Astrocyte (in vitro differentiated cells and primary cell): ENCODE data around the gene GCNT2. TPM values are rescaled to one million over a fixed set of nuclear protein-coding genes. Genes with fewer than 3 reads are reported as not detected.
"Not testable (repeated sequence)": the region's sequence is repeated elsewhere in the genome, so short reads cannot be mapped to it uniquely, and the experiment has no call there.

Experiments
- DNase-seq: peaks from one replicate; pipeline ENCODE4 v3.0.0-alpha.2; 2010; ENCODE audit warnings: low read depth
- FAIRE-seq: peaks from 2 replicates; lab custom pipeline; 2011; peaks lifted over from hg19 to GRCh38; lab: Jason Lieb, UNC
- H2AFZ ChIP-seq: 2 replicates; pipeline ENCODE4 v1.6.0; 2012; ENCODE audit warnings: low read depth, low read length, inconsistent platforms
- H3K27ac ChIP-seq: 2 replicates; pipeline ENCODE4 v1.5.1; 2011; ENCODE audit warnings: low read depth, low read length, inconsistent platforms
- H3K27me3 ChIP-seq: 2 replicates; pipeline ENCODE4 v1.6.0; 2011; ENCODE audit warnings: low read length, inconsistent platforms; ENCODE audit not compliant: insufficient read depth
- H3K36me3 ChIP-seq: 2 replicates; pipeline ENCODE4 v1.5.1; 2011; ENCODE audit warnings: low read length, inconsistent platforms; ENCODE audit not compliant: insufficient read depth
- H3K4me1 ChIP-seq: 2 replicates; pipeline ENCODE4 v1.5.1; 2011; ENCODE audit warnings: low read length, inconsistent platforms; ENCODE audit not compliant: insufficient read depth
- H3K4me2 ChIP-seq: 2 replicates; pipeline ENCODE4 v1.6.0; 2012; ENCODE audit warnings: low read length, inconsistent platforms
- H3K4me3 ChIP-seq: 2 replicates; pipeline ENCODE4 v1.5.1; 2011; ENCODE audit warnings: low read depth, mild to moderate bottlenecking, low read length, inconsistent platforms; ENCODE audit not compliant: insufficient read depth
- H3K79me2 ChIP-seq: 2 replicates; pipeline ENCODE4 v1.6.0; 2012; ENCODE audit warnings: mild to moderate bottlenecking, low read length, inconsistent platforms; ENCODE audit not compliant: insufficient read depth
- H3K9ac ChIP-seq: 2 replicates; pipeline ENCODE4 v1.6.0; 2012; ENCODE audit warnings: mild to moderate bottlenecking, low read length, inconsistent platforms
- H3K9me3 ChIP-seq: 2 replicates; pipeline ENCODE4 v1.5.1; 2012; ENCODE audit warnings: low read depth, mild to moderate bottlenecking, low read length, inconsistent platforms; ENCODE audit not compliant: insufficient read depth
- H4K20me1 ChIP-seq: 2 replicates; pipeline ENCODE4 v1.6.0; 2012; ENCODE audit warnings: low read length, inconsistent platforms; ENCODE audit not compliant: insufficient read depth
- H3K27ac Mint-ChIP-seq: one replicate; pipeline ENCODE4 v1.8.0; 2021; ENCODE audit warnings: mild to moderate bottlenecking, mixed read lengths; ENCODE audit not compliant: unreplicated experiment
- H3K27me3 Mint-ChIP-seq: one replicate; pipeline ENCODE4 v1.8.0; 2021; ENCODE audit warnings: low read depth, mixed read lengths; ENCODE audit not compliant: unreplicated experiment
- H3K36me3 Mint-ChIP-seq: one replicate; pipeline ENCODE4 v1.8.0; 2021; ENCODE audit warnings: low read depth, mixed read lengths; ENCODE audit not compliant: unreplicated experiment
- H3K4me1 Mint-ChIP-seq: one replicate; pipeline ENCODE4 v1.8.0; 2021; ENCODE audit warnings: low read depth, mixed read lengths; ENCODE audit not compliant: unreplicated experiment
- H3K4me3 Mint-ChIP-seq: one replicate; pipeline ENCODE4 v1.8.0; 2021; ENCODE audit warnings: mild to moderate bottlenecking, moderate library complexity, mixed read lengths; ENCODE audit not compliant: unreplicated experiment
- H3K9me3 Mint-ChIP-seq: one replicate; pipeline ENCODE4 v1.8.0; 2021; ENCODE audit warnings: mild to moderate bottlenecking, mixed read lengths; ENCODE audit not compliant: unreplicated experiment
- EZH2 ChIP-seq: IDR thresholded peaks from 2 replicates; pipeline ENCODE4 v1.6.1; 2012; ENCODE audit warnings: mild to moderate bottlenecking, low read length, inconsistent platforms; ENCODE audit not compliant: insufficient read depth
- total RNA-seq: library from RNA; stranded (reverse); gene quantifications from 2 replicates; pipeline ENCODE4 v1.2.1, GENCODE V29; 2021
- TF ChIP-seq, protein P1 (sequence below): IDR thresholded peaks from 2 replicates; pipeline ENCODE4 v1.5.1; 2011; ENCODE audit warnings: low read depth, mild to moderate bottlenecking, inconsistent platforms, low read length, moderate library complexity; ENCODE audit not compliant: insufficient read depth

GCNT2 gene
- total RNA-seq, 1 donor from 2014 or later, result 14.8 TPM

DNA sequence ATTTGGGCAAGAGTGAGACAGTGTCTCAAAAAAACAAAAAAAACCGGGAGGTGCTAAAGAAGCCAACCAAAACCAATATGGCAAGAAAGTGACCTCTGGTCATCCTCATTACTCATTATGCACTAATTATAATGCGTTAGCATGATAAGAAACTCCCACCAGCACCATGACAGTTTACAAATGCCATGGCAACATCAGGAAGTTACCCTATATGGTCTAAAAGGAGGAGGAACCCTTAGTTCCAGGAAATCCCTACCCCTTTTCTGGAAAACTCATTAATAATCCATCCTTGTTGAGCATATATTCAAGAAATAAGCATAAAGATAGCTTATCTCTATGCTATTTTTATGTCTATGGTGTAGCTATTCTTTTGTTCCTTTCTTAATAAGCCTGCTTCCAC is 141.6 kb downstream of the GCNT2 start:
- Mint-ChIP-seq H3K27ac (no peak overlapping the region), H3K27me3 (peaks cover 4% of the 10 kb centered on the region), H3K36me3 (no peaks in the 10 kb centered on the region), H3K4me3 (no peak overlapping the region), H3K9me3 (peaks cover 10% of the 10 kb centered on the region), H3K4me1 (no peaks in the 10 kb centered on the region)
- DNase-seq, result no peak
- Histone ChIP-seq H4K20me1 (no peaks in the 10 kb centered on the region), H2AFZ (no peak overlapping the region), H3K9me3 (no peaks in the 10 kb centered on the region), H3K9ac (no peak overlapping the region), H3K79me2 (no peaks in the 10 kb centered on the region), H3K4me1 (no peaks in the 10 kb centered on the region), H3K4me2 (no peak overlapping the region), H3K27ac (no peak overlapping the region), H3K36me3 (no peaks in the 10 kb centered on the region), H3K4me3 (no peak overlapping the region), H3K27me3 (no peaks in the 10 kb centered on the region)
- TF ChIP-seq EZH2, result no peak
- TF ChIP-seq, protein P1, sequence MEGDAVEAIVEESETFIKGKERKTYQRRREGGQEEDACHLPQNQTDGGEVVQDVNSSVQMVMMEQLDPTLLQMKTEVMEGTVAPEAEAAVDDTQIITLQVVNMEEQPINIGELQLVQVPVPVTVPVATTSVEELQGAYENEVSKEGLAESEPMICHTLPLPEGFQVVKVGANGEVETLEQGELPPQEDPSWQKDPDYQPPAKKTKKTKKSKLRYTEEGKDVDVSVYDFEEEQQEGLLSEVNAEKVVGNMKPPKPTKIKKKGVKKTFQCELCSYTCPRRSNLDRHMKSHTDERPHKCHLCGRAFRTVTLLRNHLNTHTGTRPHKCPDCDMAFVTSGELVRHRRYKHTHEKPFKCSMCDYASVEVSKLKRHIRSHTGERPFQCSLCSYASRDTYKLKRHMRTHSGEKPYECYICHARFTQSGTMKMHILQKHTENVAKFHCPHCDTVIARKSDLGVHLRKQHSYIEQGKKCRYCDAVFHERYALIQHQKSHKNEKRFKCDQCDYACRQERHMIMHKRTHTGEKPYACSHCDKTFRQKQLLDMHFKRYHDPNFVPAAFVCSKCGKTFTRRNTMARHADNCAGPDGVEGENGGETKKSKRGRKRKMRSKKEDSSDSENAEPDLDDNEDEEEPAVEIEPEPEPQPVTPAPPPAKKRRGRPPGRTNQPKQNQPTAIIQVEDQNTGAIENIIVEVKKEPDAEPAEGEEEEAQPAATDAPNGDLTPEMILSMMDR, result no peak
- FAIRE-seq, result no peak

DNA sequence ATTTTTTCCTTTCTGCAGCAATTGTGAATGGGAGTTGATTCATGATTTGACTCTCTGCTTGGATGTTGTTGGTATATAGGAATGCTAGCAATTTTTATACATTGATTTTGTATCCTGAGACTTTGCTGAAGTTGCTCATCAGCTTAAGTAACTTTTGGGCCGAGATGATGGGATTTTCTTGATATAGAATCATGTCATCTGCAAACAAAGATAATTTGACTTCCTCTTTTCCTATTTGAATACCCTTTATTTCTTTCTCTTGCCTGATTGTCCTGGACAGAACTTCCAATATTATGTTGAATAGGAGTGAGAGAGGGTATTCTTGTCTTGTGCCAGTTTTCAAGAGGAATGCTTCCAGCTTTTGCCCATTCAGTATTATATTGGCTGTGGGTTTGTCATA is 144.4 kb downstream of the GCNT2 start:
- H3K27me3 ChIP-seq, H4K20me1 ChIP-seq, H3K36me3 ChIP-seq, H3K9ac ChIP-seq, H3K27ac ChIP-seq, H3K9me3 Mint-ChIP-seq, H3K4me3 Mint-ChIP-seq, H3K27me3 Mint-ChIP-seq, H3K79me2 ChIP-seq, H3K4me2 ChIP-seq, H3K4me3 ChIP-seq, FAIRE-seq, H3K4me1 Mint-ChIP-seq, DNase-seq, H3K27ac Mint-ChIP-seq, H3K9me3 ChIP-seq, H3K4me1 ChIP-seq, H2AFZ ChIP-seq, H3K36me3 Mint-ChIP-seq: not testable (repeated sequence)

DNA sequence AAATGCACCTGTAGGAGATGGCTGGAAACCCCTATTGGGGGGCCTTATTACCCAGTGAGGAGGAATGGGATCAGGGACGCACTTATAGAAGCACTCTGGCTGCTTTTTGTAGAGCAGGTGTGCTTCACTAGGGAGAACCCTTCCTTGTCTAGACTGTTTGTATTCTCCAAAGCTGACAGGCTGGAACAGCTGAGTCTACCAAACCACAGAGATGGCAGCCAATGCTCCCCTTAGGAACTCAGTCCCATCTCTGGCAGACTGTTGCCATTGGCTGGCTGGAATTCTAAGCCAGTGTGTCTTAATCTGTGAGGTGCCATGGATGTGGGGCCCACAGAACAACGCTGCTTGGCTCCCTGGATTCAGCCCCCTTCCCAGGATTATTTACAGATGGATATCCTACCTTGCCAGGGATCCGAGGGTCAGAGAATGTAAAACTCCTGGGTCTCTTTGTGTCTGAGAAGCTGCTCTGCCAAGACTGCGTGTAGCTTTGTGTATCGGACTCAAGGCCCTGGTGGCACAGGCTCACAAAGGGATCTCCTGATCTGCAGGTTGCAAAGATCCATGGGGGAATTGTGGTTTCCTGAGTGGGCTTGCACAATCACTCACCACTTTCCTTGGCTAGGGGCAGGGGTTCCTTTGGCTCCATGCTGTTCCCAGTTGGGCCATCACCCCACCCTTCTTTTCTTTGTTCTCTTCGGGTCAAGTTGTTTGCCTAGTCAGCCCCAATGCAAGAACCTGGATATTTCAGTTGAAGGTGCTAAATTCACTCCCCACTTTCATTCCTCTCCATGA is 147.2 kb downstream of the GCNT2 start:
- H3K36me3 Mint-ChIP-seq, result no peaks in the 10 kb centered on the region
- DNase-seq (no peak), FAIRE-seq (no peak)
- no peak overlapping the region for H3K4me3 ChIP-seq
- H4K20me1 ChIP-seq, result no peaks in the 10 kb centered on the region
- H3K9ac ChIP-seq, result no peak overlapping the region
- no peak overlapping the region for H3K27ac ChIP-seq
- H3K4me1 ChIP-seq, result no peaks in the 10 kb centered on the region
- H3K36me3 ChIP-seq, result no peaks in the 10 kb centered on the region
- TF ChIP-seq, protein P1, result no peak
- TF ChIP-seq EZH2, result no peak
- H2AFZ ChIP-seq, result no peak overlapping the region
- no peak overlapping the region for H3K4me3 Mint-ChIP-seq
- no peak overlapping the region for H3K4me2 ChIP-seq
- H3K9me3 ChIP-seq, result no peaks in the 10 kb centered on the region
- no peaks in the 10 kb centered on the region for H3K27me3 ChIP-seq
- H3K9me3 Mint-ChIP-seq, result peaks cover 4% of the 10 kb centered on the region
- no peak overlapping the region for H3K27ac Mint-ChIP-seq
- H3K79me2 ChIP-seq, result no peaks in the 10 kb centered on the region
- H3K4me1 Mint-ChIP-seq, result no peaks in the 10 kb centered on the region
- H3K27me3 Mint-ChIP-seq, result peaks cover 2% of the 10 kb centered on the region
